ENCODE results near the gene JPH2.

DNA sequence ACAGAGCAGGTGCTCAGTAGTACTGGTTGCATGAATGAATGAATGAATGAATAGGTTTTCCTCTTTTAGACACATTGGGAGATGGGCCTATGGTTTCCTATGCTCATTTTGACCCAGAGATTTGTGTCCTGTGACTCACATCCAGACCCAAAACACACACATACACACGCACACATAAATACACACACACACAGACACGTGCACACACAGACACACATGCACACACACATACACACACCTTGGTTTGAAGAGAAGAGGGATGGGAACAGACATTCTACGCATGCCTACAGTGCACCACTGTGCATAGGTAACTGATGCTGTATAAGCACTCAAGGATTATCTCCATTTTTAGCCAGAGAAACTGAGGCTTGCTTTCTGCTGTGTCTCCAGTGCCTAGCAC lies 4.1 kb downstream of the JPH2 start:
- TF ChIP-seq EZH2phosphoT487 (conservative IDR thresholded peaks at IDR 0.05; ENCODE audit: low read length), result no peak
- TF ChIP-seq, protein P1, sequence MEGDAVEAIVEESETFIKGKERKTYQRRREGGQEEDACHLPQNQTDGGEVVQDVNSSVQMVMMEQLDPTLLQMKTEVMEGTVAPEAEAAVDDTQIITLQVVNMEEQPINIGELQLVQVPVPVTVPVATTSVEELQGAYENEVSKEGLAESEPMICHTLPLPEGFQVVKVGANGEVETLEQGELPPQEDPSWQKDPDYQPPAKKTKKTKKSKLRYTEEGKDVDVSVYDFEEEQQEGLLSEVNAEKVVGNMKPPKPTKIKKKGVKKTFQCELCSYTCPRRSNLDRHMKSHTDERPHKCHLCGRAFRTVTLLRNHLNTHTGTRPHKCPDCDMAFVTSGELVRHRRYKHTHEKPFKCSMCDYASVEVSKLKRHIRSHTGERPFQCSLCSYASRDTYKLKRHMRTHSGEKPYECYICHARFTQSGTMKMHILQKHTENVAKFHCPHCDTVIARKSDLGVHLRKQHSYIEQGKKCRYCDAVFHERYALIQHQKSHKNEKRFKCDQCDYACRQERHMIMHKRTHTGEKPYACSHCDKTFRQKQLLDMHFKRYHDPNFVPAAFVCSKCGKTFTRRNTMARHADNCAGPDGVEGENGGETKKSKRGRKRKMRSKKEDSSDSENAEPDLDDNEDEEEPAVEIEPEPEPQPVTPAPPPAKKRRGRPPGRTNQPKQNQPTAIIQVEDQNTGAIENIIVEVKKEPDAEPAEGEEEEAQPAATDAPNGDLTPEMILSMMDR (IDR thresholded peaks at IDR 0.05; ENCODE audit: insufficient read depth, low read length, poor library complexity, severe bottlenecking), result no peak

All from SU-DHL-6 (cell line).